GM19467 (cell line): ENCODE results near the gene SLPI.

Experiments
- ATAC-seq: cut with Tn5 transposase; IDR thresholded peaks from one replicate; pipeline ENCODE4 v1.9.1; 2021; ENCODE audit warnings: mild to moderate bottlenecking, moderate library complexity; ENCODE audit not compliant: unreplicated experiment

The SLPI gene

GRCh38 chr20:45218636-45219035, 35.7 kb downstream of the SLPI start:
- no peak for ATAC-seq

GRCh38 chr20:45218124-45218523, 36.2 kb downstream of the SLPI start:
- ATAC-seq: no peak

- no peak for ATAC-seq
Observed at GRCh38 chr20:45212836-45213235, 41.5 kb downstream of the SLPI start.

GRCh38 chr20:45211569-45212474, 42.5 kb downstream of the SLPI start:
- ATAC-seq: no peak

- no peak for ATAC-seq
Observed at GRCh38 chr20:45209924-45210323, 44.4 kb downstream of the SLPI start.

- ATAC-seq: no peak
Observed at GRCh38 chr20:45206725-45207124, 47.6 kb downstream of the SLPI start, which contains the start of gene SEMG1. Gene SEMG1 (plus strand): TSS chr20:45207033. CDS start chr20:45207054, 21 bp downstream.
